HG02981 (cell line): ENCODE measurements around the gene DYRK1B.
"Not testable (repeated sequence)": the region's sequence is repeated elsewhere in the genome, so short reads cannot be mapped to it uniquely, and the experiment has no call there.

Experiments used
- ATAC-seq: cut with Tn5 transposase; IDR thresholded peaks from one replicate; pipeline ENCODE4 v1.9.1; 2021; ENCODE audit warnings: mild to moderate bottlenecking, moderate library complexity; ENCODE audit not compliant: unreplicated experiment

DYRK1B gene

DNA sequence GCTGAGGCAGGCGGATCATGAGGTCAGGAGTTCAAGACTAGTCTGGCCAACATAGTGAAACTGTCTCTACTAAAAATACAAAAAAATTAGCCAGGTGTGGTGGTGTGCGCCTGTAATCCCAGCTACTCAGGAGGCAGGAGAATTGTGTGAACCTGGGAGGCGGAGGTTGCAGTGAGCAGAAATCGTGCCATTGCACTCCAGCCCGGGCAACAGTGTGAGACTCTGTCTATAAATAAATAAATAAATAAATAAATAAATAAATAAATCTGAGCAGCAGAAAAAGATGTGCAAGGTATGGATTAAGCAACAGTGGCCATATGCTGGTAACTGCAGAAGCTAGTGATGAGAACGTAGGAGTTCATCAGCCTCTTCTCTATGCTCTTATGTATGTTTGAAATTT lies 19.9 kb downstream of the DYRK1B start:
- ATAC-seq, result not testable (repeated sequence)

DNA sequence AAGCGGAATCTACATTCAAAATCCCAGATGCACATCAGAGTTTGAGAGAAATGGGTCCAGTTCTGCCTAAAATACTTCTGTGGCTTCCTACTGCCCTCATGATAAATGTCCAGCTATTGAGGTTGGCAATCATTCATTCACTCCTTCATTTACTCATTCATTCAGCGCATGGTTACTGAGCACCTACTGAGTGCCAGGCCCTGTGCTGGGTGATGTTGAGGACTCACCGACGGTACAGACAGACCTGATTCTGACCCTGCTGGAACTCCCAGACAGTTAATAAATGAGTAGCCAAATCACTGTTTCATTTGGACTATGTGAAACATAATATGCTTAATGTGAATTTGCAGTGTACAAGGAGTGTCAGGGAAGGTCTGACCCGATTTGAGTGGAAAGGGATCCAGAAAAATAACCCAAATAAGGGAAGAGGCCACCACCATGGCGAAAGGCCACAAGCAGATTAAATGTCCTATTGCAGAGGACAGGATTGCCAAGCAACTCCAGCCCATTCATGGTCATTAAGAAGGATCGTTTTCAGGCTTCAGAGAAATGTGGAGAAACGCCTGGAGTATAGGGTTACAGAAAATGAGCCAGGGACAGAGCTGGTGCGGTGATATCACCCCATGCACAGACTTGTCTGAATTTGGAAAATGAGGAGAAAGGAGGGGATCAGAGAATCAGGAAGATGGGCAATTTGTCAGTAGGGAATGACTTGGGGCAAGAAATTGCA lies 20.5 kb downstream of the DYRK1B start:
- ATAC-seq, result no peak

DNA sequence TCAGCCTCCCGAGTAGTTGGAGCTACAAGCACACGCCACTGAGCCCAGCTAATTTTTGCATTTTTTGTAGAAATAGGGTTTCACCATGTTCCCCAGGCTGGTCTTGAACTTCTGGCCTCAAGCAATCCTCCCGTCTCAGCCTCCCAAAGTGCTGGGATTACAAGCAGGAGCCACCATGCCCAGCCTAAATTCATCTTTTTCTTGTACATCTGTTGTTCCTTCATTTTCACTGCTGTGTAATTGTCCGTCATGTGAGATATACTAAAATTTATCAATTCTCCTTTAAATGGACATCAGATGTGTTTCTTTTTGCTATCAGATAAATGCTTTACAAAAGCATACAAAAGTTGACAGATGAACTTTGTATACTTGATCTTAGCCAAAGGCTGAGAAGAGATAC lies 22.9 kb downstream of the DYRK1B start:
- no peak for ATAC-seq

DNA sequence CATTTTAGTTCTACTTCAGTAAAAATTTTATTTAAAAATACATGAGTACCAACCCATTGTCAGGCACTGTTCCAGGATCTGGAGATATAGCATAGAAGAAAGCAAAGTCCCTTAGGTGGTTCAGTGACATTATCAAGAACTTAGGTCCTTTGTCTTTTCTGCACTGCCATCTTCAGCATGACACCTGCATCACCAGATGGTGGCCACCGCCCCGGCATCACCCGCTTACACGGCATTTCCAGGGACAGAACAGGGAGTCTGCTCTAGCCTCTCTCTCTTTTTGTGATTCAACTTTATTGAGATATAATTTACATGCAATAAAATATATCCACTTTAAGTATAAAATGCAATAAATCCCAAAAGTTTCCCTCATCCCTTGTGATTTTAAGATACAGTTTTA lies 23.5 kb downstream of the DYRK1B start:
- ATAC-seq, result no peak

DNA sequence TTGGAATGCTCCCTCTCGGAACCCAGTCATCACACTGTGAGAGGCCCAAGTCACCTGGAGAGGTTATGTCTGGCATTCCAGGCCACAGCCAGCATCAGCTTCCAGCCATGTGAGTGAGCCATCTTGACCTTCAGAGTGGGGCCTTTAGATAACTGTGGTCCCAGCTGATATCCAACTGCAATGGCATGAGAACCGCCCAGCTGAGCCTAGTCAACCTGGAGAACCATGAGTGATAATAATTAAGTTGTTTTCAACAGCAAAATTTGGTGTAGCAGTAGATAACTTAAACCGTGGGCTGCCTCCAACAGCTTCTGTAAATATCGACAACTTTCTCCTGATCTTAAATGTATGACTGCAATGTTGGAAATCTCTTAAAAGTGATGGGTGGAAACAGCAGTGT lies 24.6 kb downstream of the DYRK1B start:
- ATAC-seq, result no peak

DNA sequence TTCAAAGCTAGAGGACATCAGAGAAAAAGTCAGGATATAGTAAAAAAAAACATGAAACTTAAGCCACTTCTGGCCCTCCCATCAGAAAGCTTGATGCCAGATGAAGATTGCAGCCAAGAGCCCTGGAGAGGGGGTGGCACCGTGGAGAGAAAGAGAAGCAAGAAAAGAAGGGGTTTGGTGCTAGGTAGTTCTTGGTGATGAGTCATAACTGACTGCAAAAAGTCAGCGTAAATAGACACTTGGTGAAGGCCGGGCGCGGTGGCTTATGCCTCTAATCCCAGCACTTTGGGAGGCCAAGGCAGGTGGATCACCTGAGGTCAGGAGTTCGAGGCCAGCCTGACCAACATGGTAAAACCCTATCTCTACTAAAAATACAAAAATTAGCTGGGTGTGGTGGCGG lies 25.3 kb downstream of the DYRK1B start:
- ATAC-seq, result not testable (repeated sequence)

DNA sequence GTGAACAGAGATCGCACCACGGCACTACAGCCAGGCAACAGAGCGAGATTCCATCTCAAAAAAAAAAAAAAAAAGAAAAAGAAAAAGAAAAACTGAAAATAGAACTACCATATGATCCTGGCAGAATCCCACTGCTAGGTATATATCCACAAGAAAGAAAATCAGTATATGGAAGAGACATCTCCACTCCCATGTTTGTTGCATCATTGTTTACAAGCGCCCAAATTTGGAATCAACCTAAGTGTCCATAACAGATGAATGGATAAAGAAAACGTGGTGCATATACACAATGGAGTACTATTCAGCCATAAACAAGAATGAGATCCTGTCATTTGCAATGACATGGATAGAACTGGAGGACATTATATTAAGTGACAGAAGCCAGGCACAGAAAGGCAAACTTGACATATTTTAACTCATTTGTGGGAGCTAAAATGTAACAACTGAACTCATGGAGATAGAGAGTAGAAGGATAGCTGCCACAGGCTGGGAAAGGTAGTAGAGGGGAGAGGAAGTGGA lies 26.1 kb downstream of the DYRK1B start:
- no peak for ATAC-seq

DNA sequence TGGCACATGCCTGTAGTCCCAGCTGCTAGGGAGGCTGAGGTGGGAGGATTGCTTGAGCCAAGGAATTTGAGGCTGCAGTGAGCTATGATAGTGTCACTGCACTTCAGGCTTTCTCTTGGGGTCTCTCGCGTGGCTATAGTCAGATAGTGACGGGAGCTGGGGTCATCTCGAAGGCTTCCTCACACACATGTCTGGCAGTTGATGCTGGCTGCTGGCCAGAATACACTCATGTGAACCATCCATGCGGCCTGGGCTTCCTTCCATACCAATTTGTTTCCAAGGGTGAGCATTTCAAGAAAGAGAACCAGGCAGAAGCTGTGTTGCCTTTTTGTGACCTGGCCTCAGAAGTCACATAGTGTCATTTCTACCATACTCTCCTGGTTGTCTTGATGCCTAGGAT lies 28.9 kb downstream of the DYRK1B start:
- ATAC-seq, result no peak

DNA sequence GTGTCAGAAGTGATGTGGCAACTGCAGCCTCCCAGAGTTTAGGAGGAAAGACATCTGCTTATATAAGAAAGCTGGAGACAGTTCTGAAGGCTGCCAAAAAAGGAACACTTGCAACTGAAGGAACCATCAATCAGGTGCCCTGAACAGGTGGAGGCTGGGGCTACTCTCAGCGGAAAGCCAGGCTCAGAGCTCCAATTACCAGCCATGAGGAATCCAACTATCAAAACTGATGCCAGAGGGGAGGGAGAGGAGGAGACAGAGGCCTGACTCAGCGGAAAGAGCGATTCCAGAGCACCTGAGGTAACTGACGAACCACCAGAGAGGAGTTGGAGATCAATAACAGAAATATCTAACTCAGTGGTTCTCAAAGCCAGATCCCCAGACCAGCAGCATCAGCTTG lies 31.0 kb downstream of the DYRK1B start:
- no peak for ATAC-seq

DNA sequence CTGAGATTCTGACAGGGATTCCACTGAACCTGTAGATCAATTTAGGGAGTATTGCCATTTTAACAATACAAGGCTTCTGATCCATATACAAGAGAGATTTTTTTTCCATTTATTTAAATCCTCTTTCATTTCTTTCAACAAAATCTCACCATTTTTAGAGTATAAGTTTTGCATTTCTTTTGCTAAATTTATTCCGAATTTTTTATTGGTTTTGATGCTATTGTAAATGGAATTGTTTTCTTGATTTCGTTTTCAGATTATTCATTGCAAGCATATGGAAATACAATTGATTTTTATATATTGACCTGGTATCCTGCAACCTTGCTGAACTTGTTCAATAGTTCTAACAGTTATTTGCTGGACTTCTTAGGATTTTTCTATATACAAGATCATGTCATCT lies 36.9 kb downstream of the DYRK1B start:
- no peak for ATAC-seq

DNA sequence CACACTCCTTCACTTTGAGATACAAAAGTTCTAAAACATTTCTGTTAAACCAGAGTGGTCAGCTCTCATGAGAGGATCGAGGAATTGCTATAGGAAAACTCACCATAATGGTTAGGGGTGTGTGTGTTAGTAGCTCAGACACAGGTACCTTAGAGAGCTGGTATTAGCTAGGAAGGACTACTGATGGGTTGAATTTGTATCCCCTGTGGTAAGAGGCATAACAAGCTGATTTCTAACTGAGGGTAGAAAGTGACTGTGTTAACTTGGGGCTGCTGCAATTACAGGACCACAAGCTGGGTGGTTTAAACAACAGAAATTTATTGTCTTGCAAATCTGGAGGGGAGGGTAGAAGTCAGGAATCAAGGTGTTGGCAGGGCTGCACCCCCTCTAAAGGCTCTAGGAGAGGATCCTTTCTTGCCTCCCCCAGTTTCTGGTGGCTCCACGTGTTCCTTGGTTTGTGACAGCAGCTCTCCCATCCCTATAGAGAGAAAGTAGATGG lies 37.9 kb downstream of the DYRK1B start:
- no peak for ATAC-seq

DNA sequence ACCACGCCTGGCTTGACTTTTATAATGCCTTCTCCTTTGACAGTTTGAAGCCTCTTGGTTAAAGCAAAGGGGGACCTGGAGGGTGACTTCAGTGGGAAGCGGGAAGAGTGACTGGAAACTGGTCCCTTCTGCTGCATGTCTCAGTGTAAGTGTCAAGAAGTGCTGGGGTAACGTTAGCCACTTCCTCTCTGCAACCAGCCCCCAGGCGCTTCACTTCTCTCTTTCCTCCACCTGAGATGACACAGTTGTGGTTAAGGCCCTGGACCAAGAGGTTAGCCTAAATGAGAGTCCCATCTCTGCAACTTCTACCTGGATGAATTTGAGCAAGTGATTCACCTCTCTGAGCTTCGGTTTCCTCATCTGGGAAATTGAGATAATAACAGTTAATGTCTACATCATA lies 39.0 kb downstream of the DYRK1B start:
- no peak for ATAC-seq

DNA sequence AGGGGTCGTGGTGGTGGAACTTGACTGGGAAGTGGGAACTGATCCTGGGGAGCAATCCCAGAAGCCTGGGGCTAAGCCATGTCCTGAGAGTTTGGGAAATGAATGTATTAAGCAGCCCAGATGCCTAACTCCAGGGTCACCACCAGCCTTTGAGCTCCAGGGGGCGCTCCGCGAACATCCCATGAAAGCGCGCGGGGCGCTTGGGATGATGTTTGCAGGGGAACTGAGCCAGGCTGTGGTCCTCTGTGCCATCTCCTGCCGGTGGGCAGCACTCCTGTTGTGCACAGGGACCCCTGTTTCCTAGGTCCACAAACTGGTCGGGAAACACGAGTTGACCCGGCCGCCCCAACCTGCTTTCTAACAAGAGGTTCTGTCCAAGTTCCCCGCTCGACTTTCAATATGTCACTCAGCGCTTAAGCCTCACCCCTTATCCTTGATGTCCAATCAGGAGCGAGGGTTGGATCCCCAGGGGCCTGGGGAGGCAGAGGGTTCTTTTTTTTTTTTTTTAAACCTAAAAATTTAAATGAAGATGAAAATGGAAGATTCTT lies 40.9 kb downstream of the DYRK1B start:
- peak; percentile 54 for ATAC-seq

DNA sequence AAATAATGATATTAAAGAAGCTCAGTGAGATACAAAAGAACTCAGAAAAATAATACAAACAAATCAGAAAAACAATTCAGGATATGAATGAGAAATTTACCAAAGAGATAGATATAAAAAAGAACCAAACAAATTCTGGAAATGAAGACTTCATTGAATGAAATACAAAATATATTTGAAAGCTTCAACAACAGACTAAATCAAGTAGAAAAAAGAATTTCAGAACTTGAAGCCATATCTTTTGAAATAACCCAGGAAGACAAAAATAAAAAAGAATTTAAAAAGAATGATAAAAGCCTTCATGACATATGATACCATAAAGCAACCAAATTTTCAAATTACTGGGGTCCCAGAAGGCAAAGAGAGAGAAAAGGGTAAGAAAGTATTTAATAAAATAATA lies 45.7 kb downstream of the DYRK1B start:
- no peak for ATAC-seq

DNA sequence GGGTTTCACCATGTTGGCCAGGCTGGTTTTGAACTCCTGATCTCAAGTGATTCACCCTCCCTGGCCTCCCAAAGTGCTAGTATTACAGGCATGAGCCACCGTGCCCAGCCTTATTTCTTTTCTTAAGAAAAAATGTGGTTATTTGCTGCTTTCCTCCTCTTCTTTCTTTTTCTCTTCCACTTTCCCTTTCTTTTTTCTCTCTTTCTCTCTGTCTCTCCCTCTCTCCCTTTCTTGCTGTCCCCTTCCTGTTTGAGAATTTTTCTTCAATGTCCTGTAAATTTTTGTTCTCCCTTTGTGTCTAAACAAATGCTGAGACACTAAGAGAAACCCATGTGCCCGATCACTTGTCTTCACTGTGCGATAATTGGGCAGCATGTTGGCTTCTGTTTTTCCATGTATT lies 53.1 kb downstream of the DYRK1B start:
- ATAC-seq, result no peak

DNA sequence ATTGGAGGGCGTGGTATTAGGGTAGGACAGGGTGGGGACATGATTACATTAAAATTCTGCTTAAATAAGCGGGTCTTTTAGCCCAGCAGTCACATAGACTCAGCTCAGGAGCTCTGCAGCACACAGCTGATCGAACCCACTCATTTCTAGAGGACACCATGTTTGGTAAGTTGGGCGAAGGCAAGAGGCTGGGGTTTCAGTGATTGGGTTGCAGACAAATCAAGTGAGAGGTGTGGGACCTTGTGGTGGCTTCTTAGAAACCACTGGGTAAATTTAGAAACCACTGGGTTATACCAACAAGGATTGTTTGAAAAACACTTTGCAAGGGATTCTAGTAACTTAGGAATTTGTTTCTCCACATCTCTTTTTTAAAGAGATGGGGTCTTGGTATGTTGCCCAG lies 55.2 kb downstream of the DYRK1B start, which contains the start of gene LEUTX:
LEUTX (plus strand) TSS at position 92 of the 400 bp plus-strand sequence; CDS start at position 159, 67 bp downstream.
- no peak for ATAC-seq
